ENCODE results near the gene TNFAIP2.

- TF ChIP-seq POLR2AphosphoS5 (IDR thresholded peaks at IDR 0.05), result no peak
- TF ChIP-seq CTCF (IDR thresholded peaks at IDR 0.05), result no peak
Measured at GRCh38 chr14:103180331-103180730, 57.1 kb downstream of the TNFAIP2 start.
